Endothelial cell of umbilical vein (primary cell): ENCODE results near the gene TTLL11.

ENCODE experiments used
- EZH2 ChIP-seq: IDR thresholded peaks from 2 replicates; pipeline ENCODE4 v1.6.1; 2012; ENCODE audit warnings: borderline replicate concordance, low read depth, mild to moderate bottlenecking, moderate library complexity, low read length, inconsistent platforms; ENCODE audit not compliant: severe bottlenecking
- MYC ChIP-seq: IDR thresholded peaks from one replicate; pipeline ENCODE4 v1.6.1; 2011; ENCODE audit warnings: mild to moderate bottlenecking, low read depth, low read length
- POLR2A ChIP-seq: IDR thresholded peaks from 2 replicates; pipeline ENCODE4 v1.6.1; 2012; ENCODE audit warnings: low read depth, mild to moderate bottlenecking, control low read depth, low read length
- TF ChIP-seq, protein P1 (sequence below), 2 donors: IDR thresholded peaks; 1 replicate in 1 of 2; 2 replicates in 1 of 2; pipeline ENCODE4 v1.5.1; 2011; ENCODE audit warnings: low read length in 2 of 2, mild to moderate bottlenecking in 2 of 2, moderate library complexity in 2 of 2, control low read depth in 1 of 2, inconsistent platforms in 1 of 2, low read depth in 1 of 2; ENCODE audit not compliant: insufficient read depth in 1 of 2; ENCODE audit errors: extremely low read depth in 1 of 2

DNA sequence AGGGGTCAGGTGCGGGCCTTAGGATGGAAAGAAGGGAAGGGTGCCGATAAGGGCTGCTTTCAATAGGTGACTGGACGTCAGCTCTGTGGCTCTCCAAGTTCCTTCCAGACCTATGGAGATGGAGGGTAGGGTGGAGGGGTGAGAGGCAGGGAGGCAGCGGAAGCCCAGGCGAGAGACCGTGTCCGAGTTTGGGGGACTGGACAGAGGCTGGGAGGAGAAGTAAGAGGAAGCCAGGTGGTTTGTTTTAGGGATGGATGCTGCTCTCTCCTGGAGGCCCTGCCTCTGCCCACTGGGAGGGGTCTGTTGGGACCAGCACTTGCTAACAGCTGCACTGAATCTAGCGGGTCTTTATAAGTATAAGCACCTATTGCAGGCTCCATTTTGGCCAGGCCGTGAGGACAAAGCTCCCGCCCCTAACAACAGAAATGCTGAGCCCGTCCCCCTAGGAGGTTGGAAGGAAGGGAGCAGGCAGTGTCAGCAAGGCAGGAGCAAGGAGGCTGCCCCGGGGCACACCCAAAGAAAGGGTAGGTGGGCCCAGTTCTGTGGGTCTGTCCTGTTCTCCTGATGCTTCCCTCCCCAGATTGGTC lies 274.2 kb downstream of the TTLL11 start:
- TF ChIP-seq POLR2A: no peak
- TF ChIP-seq EZH2: no peak
- TF ChIP-seq, protein P1, sequence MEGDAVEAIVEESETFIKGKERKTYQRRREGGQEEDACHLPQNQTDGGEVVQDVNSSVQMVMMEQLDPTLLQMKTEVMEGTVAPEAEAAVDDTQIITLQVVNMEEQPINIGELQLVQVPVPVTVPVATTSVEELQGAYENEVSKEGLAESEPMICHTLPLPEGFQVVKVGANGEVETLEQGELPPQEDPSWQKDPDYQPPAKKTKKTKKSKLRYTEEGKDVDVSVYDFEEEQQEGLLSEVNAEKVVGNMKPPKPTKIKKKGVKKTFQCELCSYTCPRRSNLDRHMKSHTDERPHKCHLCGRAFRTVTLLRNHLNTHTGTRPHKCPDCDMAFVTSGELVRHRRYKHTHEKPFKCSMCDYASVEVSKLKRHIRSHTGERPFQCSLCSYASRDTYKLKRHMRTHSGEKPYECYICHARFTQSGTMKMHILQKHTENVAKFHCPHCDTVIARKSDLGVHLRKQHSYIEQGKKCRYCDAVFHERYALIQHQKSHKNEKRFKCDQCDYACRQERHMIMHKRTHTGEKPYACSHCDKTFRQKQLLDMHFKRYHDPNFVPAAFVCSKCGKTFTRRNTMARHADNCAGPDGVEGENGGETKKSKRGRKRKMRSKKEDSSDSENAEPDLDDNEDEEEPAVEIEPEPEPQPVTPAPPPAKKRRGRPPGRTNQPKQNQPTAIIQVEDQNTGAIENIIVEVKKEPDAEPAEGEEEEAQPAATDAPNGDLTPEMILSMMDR (IDR thresholded peaks at IDR 0.05; ENCODE audit: extremely low read depth in 1 of 2, insufficient read depth in 1 of 2, low read depth in 1 of 2, low read length in 2 of 2): no peak
- no peak for TF ChIP-seq MYC
